RWPE2 (cell line): ENCODE results near the gene BCAN.

Experiments used
- ATAC-seq: fragments of 200-7000 bp; cut with Tn5 transposase; 3 replicates; pipeline ENCODE4 v1.9.1; 2021; ENCODE audit warnings: low read depth
- DNase-seq: peaks from one replicate; pipeline ENCODE4 v3.0.0-alpha.2; 2020; ENCODE audit warnings: low spot score
- H3K27ac ChIP-seq: fragments of 450-650 bp; 2 replicates; pipeline ENCODE4 v1.5.1; 2017; ENCODE audit warnings: mild to moderate bottlenecking; ENCODE audit not compliant: poor library complexity, severe bottlenecking
- H3K27me3 ChIP-seq: fragments of 250-450 bp; sonication (Bioruptor Pico); 2 replicates; pipeline ENCODE4 v1.5.1; 2021; ENCODE audit warnings: mild to moderate bottlenecking, moderate library complexity; ENCODE audit not compliant: insufficient read depth, poor library complexity, severe bottlenecking
- H3K36me3 ChIP-seq: fragments of 250-450 bp; sonication (Bioruptor Pico); 2 replicates; pipeline ENCODE4 v1.5.1; 2020; ENCODE audit warnings: low read depth, mild to moderate bottlenecking, moderate library complexity
- H3K4me1 ChIP-seq: fragments of 250-450 bp; sonication (Bioruptor Pico); 2 replicates; pipeline ENCODE4 v1.5.1; 2021; ENCODE audit warnings: mild to moderate bottlenecking, moderate library complexity; ENCODE audit not compliant: insufficient read depth, poor library complexity, severe bottlenecking
- H3K4me3 ChIP-seq: fragments of 250-450 bp; sonication (Bioruptor Pico); 2 replicates; pipeline ENCODE4 v1.5.1; 2021; ENCODE audit warnings: mild to moderate bottlenecking, moderate library complexity; ENCODE audit not compliant: severe bottlenecking
- H3K9me3 ChIP-seq: fragments of 250-450 bp; sonication (Bioruptor Pico); 2 replicates; pipeline ENCODE4 v1.5.1; 2021; ENCODE audit warnings: mild to moderate bottlenecking, moderate library complexity; ENCODE audit not compliant: severe bottlenecking
- CTCF ChIP-seq: fragments of 450-650 bp; IDR thresholded peaks from one replicate; pipeline ENCODE4 v1.5.1; 2017; ENCODE audit warnings: mild to moderate bottlenecking, moderate library complexity; ENCODE audit not compliant: poor library complexity, severe bottlenecking

BCAN gene

DNA sequence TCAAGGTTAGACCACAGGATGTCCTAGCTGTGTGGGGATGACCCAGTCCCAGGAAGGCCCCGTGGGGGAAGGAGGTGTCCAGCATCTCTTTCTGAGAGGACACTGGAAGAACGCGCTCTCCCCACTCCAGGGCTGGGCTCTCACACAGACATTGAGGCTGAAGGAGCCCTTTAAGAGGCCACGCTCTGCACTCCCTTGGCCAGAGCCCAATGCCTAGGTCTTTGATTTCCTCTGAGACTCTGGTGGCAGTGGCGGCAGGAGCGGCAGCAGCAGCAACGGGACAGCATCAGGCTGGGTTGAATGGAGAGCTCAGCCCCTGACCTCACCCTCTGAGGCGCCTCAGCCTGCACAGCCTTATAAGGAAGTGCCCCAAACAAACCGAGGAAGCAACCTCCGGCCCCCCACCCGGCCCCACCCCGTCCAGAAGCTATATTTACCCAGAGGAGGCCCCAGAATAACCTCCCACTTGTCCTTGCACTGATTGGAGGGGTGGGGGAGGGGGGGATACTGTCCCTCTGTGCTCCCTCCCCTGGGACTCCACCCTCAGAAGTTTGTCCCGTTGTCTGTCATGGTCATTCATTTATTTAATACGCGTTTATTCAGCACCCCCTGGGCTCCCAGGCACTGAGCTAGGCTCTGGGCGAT lies 23.0 kb downstream of the BCAN start:
- ATAC-seq (no peak), DNase-seq (no peak)
- no peaks in the 10 kb centered on the region for H3K27me3 ChIP-seq
- H3K9me3 ChIP-seq = no peaks in the 10 kb centered on the region
- no peak overlapping the region for H3K4me3 ChIP-seq
- H3K4me1 ChIP-seq = peaks cover 10% of the 10 kb centered on the region
- no peak for TF ChIP-seq CTCF
- H3K27ac ChIP-seq = no peak overlapping the region
- H3K36me3 ChIP-seq = no peaks in the 10 kb centered on the region

DNA sequence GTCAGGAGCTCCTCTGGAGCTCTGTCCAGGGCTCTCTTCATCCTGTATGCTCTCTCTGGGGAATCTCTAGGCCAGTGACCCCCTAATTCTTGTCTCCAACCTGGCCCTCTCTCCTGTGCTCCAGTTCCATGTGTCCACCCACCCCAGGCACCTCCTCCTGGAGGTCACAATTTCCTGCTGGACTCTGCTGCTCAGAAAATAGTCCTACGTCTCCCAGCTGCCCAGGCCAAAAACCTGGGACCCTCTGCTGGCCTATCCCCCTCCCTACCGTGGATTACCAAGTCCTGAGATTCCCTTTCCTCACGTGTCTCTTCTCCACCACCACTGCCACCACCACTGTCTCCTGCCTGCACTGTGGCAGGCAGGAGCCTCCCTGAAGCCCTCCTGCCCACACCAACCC lies 23.6 kb downstream of the BCAN start:
- H3K4me1 ChIP-seq = peaks cover 10% of the 10 kb centered on the region
- no peak for DNase-seq
- no peaks in the 10 kb centered on the region for H3K27me3 ChIP-seq
- H3K4me3 ChIP-seq = no peak overlapping the region
- H3K9me3 ChIP-seq = no peaks in the 10 kb centered on the region
- H3K36me3 ChIP-seq = no peaks in the 10 kb centered on the region
- no peak overlapping the region for H3K27ac ChIP-seq
- TF ChIP-seq CTCF = no peak
- ATAC-seq = no peak

DNA sequence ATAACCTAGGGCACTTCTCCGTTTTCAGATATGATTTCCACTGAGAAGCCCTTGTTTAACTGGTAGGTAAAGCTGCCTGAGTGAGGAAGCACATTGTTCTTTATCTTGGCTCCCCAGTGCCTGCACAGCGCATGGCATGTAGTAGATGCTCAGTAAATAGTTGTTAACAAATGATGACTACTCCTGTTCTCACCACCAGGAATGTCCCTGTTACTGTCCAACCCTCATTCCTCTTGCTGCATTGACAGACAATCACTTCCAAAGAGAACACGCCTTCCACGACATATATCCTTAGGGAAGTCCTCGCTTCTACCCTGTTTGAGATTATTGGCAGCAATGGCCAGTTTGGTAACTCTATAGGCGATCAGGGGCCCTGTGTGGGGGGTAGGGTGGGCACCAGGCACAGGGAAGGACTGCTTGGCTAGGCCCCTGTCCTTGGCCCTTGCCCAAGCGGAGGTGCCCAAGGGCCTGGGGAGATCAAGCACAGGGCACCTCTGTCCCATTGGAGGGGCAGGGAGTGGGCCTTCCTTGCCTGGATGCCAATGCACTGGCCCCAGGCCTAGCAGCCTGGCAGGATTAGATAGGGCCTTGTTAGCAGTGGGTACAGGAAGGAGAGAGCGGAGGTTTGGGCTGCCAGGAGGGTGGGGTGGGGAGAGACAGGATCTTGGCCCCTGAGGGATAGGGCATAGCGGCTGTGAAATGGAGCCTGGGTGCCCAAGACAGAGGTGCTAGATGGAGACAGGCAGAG lies 25.1 kb downstream of the BCAN start:
- no peak overlapping the region for H3K4me3 ChIP-seq
- no peak for ATAC-seq
- H3K9me3 ChIP-seq = no peaks in the 10 kb centered on the region
- no peaks in the 10 kb centered on the region for H3K36me3 ChIP-seq
- H3K4me1 ChIP-seq = peaks cover 3% of the 10 kb centered on the region
- no peak overlapping the region for H3K27ac ChIP-seq
- no peaks in the 10 kb centered on the region for H3K27me3 ChIP-seq
- no peak for DNase-seq
- TF ChIP-seq CTCF = no peak

DNA sequence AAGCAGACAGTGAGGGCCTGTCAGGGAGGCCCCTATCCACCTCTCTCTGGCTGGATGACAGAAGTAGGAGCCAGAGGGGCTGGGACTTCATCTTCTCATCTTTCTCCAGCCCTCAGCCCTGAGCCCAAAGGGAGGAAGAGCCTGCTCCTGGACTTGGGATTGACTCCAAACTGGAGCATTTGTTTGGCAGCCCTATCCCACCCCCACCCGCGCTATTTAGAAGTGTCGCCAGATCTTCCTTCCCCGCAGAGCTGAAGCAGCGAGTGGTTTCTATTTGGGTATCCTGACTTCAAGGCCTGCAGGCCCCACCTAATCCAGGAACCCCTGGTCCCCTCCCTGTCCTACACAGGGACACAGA lies 25.7 kb downstream of the BCAN start:
- H3K36me3 ChIP-seq = no peaks in the 10 kb centered on the region
- ATAC-seq (no peak), DNase-seq (no peak)
- H3K4me1 ChIP-seq = no peaks in the 10 kb centered on the region
- TF ChIP-seq CTCF = no peak
- no peak overlapping the region for H3K4me3 ChIP-seq
- H3K27ac ChIP-seq = no peak overlapping the region
- no peaks in the 10 kb centered on the region for H3K27me3 ChIP-seq
- H3K9me3 ChIP-seq = no peaks in the 10 kb centered on the region
